GM21528 (cell line): ENCODE results near the gene NACC2.

Experiments
- ATAC-seq: cut with Tn5 transposase; IDR thresholded peaks from one replicate; pipeline ENCODE4 v1.9.1; 2021; ENCODE audit warnings: mild to moderate bottlenecking, moderate library complexity; ENCODE audit not compliant: unreplicated experiment, low FRiP score

Gene NACC2

GRCh38 chr9:136059321-136059791 is 35.7 kb downstream of the NACC2 start:
- ATAC-seq: no peak

GRCh38 chr9:136058801-136059302 is 36.2 kb downstream of the NACC2 start:
- no peak for ATAC-seq

- ATAC-seq: no peak
Measured at GRCh38 chr9:136058084-136058483, 37.0 kb downstream of the NACC2 start.

- no peak for ATAC-seq
Measured at GRCh38 chr9:136057236-136058081, 37.6 kb downstream of the NACC2 start.

- no peak for ATAC-seq
Measured at GRCh38 chr9:136056546-136057235, 38.4 kb downstream of the NACC2 start.

GRCh38 chr9:136055715-136056545 is 39.2 kb downstream of the NACC2 start:
- no peak for ATAC-seq

GRCh38 chr9:136054798-136055714 is 40.0 kb downstream of the NACC2 start:
- no peak for ATAC-seq

GRCh38 chr9:136054146-136054545 is 40.9 kb downstream of the NACC2 start:
- no peak for ATAC-seq

GRCh38 chr9:136053757-136054142 is 41.3 kb downstream of the NACC2 start:
- no peak for ATAC-seq

GRCh38 chr9:136052991-136053756 is 41.9 kb downstream of the NACC2 start:
- ATAC-seq: no peak

- no peak for ATAC-seq
Measured at GRCh38 chr9:136052472-136052880, 42.6 kb downstream of the NACC2 start.

GRCh38 chr9:136051837-136052471 is 43.1 kb downstream of the NACC2 start:
- no peak for ATAC-seq

GRCh38 chr9:136051453-136051836 is 43.6 kb downstream of the NACC2 start:
- no peak for ATAC-seq

GRCh38 chr9:136050701-136051452 is 44.2 kb downstream of the NACC2 start:
- ATAC-seq: no peak

GRCh38 chr9:136050266-136050700 is 44.8 kb downstream of the NACC2 start:
- no peak for ATAC-seq

- no peak for ATAC-seq
Measured at GRCh38 chr9:136049491-136050265, 45.4 kb downstream of the NACC2 start.
